GM13976 (cell line): ENCODE measurements around the gene NCOA3.
A peak's percentile ranks its signal among the peaks of the same experiment; 100 is the strongest.
"Not testable (repeated sequence)": the region's sequence is repeated elsewhere in the genome, so short reads cannot be mapped to it uniquely, and the experiment has no call there.

Experiments
- DNase-seq: peaks from one replicate; pipeline ENCODE4 v3.0.0; 2012; ENCODE audit warnings: low spot score
- CTCF ChIP-seq: IDR thresholded peaks from 2 replicates; pipeline ENCODE4 v1.5.1; 2012; ENCODE audit warnings: borderline replicate concordance, mild to moderate bottlenecking; ENCODE audit not compliant: insufficient read depth; ENCODE audit errors: extremely low read depth, missing control alignments, control extremely low read depth
- in situ Hi-C: fragments of 300-500 bp; cut with MboI; formaldehyde crosslinking; loops from one replicate; pipeline ENCODE4 v1.12.0; 2022; ENCODE audit warnings: low sequenced_read_pairs, mixed read lengths, inconsistent platforms; ENCODE audit not compliant: unreplicated experiment

Gene NCOA3

GRCh38 chr20:47493175-47493962, 8.3 kb upstream of the NCOA3 start:
- TF ChIP-seq CTCF = no peak
- DNase-seq = no peak
- in situ Hi-C loops = no loop called here

GRCh38 chr20:47493963-47494293, 7.8 kb upstream of the NCOA3 start:
- TF ChIP-seq CTCF = no peak
- no peak for DNase-seq
- in situ Hi-C loops = no loop called here

- DNase-seq, in situ Hi-C loops: not testable (repeated sequence)
These were observed 7.1 kb upstream of the NCOA3 start for GRCh38 chr20:47494606-47495005.

- no peak for TF ChIP-seq CTCF
- in situ Hi-C loops = no loop called here
- no peak for DNase-seq
These were observed 5.6 kb upstream of the NCOA3 start for GRCh38 chr20:47496118-47496517.

- in situ Hi-C loops = no loop called here
- no peak for TF ChIP-seq CTCF
- DNase-seq = no peak
These were observed 3.1 kb upstream of the NCOA3 start for GRCh38 chr20:47498606-47499005.

GRCh38 chr20:47499053-47499452, 2.6 kb upstream of the NCOA3 start:
- TF ChIP-seq CTCF = no peak
- in situ Hi-C loops = no loop called here
- DNase-seq = no peak

- DNase-seq, in situ Hi-C loops: not testable (repeated sequence)
These were observed 1.6 kb upstream of the NCOA3 start for GRCh38 chr20:47500082-47500481.

- in situ Hi-C loops = no loop called here
- no peak for TF ChIP-seq CTCF
- DNase-seq = peak; percentile 31
These were observed 1.1 kb upstream of the NCOA3 start for GRCh38 chr20:47500554-47500953.
